Measurements from ENCODE around the gene NOC2L.
"Not testable (repeated sequence)": the region's sequence is repeated elsewhere in the genome, so short reads cannot be mapped to it uniquely, and the experiment has no call there.

NOC2L gene

DNA sequence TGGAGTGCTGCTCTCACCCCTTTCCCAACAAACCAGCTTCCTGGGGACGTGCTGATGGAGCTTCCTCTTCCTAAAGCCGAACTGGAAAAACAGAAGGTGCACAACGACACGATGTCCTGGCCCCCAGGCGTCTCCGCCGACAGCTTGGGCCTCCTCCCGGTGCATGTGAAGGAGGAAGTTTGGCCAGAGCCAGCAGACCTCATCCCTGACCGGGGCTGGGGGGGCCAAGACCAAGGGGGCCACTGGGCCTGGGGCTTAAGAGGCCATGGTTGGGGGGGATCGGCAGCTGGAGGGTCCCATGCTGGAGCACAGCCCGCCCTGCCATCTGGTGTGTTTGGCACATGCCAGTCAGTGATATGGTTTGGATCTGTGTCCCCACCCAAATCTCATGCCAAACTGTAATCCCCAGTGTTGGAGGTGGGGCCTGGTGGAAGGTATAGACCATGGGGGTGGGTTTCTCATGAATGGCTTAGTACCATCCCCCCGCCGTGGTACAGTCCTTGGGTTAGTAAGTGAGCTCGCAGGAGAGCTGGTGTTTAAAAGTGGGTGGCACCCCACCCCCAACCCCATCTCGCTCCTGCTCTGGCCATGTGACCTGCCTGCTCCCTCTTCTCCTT is 34.4 kb upstream of the NOC2L start:
- DNase-seq (ENCODE audit: low read depth in 2 of 2), result no peak

- no peak for DNase-seq (ENCODE audit: low read depth in 2 of 2)
Measured at GRCh38 chr1:992362-992761, 33.3 kb upstream of the NOC2L start.

GRCh38 chr1:991895-992294 is 32.8 kb upstream of the NOC2L start:
- no peak for DNase-seq (ENCODE audit: low read depth in 2 of 2)

- DNase-seq (ENCODE audit: low read depth in 2 of 2), result not testable (repeated sequence)
Measured at GRCh38 chr1:991275-991674, 32.2 kb upstream of the NOC2L start.

DNA sequence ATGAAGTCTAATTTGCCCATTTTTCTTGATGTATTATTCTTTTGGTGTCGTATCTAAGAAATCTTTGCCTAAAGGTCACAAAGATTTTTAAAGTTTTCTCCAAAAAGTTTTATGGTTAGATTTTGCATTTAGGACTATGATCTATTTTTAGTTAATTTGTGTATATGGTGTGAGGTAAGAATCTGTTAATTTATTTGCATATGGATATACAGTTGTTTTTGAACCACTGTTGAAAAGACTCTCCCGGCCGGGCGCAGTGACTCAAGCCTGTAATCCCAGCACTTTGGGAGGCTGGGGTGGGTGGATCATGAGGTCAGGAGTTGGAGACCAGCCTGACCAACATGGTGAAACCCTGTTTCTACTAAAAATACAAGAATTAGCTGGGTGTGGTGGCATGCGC is 29.0 kb upstream of the NOC2L start:
- not testable (repeated sequence) for DNase-seq (ENCODE audit: low read depth in 2 of 2)

GRCh38 chr1:985126-985525 is 26.1 kb upstream of the NOC2L start:
- no peak for DNase-seq (ENCODE audit: low read depth in 2 of 2)

DNA sequence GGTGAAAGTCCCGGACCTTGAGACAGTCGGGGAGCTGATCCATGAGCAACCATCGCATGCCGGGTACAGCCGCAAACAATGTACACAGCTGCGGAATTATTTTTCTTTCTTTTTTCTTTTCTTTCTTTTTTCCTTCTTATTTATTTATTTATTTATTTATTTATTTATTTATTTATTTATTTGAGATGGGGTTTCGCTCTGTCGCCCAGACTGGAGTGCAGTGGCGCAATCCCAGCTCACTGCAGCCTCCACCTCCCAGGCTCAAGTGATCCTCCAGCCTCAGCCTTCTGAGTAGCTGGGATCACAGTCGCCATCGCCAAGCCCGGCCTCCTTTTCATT is 25.4 kb upstream of the NOC2L start:
- DNase-seq (ENCODE audit: low read depth in 2 of 2), result no peak

DNA sequence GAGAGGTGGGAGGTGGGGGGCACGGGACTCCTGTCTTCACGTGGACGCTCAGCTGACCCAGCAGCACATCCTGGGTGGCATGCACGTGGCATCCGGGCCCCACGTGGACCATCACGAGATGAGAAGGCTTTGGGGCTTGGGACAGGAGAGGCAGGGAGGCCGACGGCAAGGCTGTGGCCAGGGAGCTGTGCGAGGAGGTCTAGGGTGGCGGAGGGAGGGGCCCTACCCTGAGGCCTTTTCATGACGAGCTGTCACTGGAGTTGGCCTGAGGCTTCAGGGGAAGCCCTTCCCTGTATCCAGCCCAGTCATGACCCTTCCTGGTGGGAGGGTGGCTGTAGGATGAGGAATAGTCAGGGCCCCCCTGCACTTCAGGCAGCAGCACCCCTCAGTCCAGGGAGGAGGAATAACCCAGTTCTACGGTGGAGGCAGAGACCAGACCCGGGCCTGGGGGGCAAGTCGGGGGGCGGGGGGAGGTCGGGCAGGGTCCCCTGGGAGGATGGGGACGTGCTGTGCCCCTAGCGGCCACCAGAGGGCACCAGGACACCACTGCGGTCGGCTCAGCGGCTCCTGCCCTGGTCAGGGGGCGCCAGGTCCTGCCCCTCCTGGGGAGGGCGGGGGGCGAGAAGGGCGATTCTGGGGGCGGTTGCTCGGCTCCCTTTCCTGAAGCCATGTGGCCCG is 24.9 kb upstream of the NOC2L start:
- DNase-seq (ENCODE audit: low read depth in 2 of 2), result no peak

DNA sequence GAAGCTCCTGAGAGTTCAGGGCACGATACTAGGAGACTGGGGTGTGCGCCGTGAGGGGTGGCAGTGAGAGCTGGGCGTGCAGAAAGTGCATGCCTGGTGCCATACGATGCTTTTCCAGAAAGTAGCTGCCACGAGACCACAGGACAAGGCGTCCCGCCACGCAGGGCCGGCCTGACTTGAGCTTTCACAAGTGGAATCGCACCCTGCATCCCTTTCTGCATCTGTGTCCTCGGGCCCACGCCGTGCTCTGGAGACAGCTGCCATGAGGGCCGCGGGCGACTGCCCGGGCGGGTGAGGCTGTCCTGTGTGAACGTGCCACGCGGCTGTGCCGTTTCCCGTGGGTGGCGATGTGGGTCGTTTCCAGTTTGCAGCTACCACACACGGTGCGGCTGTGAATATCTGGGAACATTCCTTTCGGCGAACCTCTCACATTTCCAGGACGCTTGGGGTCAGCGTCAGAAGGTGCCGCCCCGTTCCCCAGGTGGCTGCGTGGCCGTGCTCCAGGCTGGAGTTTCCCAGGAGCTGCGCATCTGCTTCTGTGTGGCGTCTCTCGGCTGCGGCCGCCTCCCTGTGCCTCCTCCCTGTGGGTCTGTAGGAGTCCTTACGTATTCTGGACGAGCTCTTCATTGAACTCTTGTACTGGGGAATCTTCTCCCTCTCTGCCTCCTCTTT is 23.8 kb upstream of the NOC2L start:
- DNase-seq (ENCODE audit: low read depth in 2 of 2), result no peak

GRCh38 chr1:981955-982558 is 23.0 kb upstream of the NOC2L start, which contains the start of gene PERM1:
Gene PERM1 (minus strand): TSS chr1:982093. CDS start chr1:981029, 1,064 bp downstream.
- DNase-seq (ENCODE audit: low read depth in 2 of 2), result no peak

DNA sequence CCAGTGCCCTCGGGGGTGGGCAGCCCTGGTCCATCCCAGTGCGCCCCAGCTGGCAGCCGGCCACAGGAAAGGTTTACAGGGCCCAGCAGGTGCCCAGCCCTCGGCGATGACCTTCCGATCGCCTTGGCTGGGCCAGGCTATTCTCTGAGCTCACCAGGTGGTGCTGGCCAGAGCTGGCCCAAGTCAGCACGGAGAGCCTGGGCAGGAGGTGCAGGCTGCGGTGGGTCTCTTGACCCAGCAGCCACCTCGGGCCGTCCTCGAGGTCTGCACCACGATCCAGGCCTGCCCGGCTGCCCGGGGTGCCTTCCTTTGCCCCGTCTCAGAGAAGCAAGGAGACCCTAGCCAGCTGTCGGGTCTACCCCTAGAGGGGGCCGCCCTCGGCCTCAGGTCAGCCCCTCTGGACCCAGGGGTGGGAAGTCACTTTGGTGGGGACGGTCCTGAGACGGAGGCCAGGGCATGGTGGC is 22.5 kb upstream of the NOC2L start:
- no peak for DNase-seq (ENCODE audit: low read depth in 2 of 2)

GRCh38 chr1:980602-981395 is 21.7 kb upstream of the NOC2L start:
- DNase-seq (ENCODE audit: low read depth in 2 of 2), result no peak

DNA sequence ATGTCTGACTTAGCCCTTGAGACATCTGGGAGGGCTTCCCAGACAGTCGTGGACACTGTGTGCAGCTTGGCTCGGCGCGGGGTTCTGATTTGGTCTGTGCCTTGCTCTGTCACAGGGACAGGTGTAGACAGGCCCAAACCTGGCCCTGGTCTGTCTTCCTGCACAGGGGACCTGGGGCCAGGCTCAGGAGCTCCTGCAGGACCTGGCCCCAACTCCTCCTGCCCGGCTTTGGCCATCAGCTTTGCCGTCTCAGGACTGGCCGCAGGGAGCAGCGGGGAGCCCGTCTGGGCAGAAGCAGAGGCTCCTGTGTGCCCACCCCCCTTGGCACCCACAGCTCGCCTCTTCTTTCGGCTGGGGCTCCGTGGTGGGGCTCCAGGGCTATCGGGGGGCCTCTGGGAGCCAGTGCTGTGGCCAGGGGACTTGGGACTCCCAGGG is 21.1 kb upstream of the NOC2L start:
- no peak for DNase-seq (ENCODE audit: low read depth in 2 of 2)

- no peak for DNase-seq (ENCODE audit: low read depth in 2 of 2)
Measured at GRCh38 chr1:979744-980072, 20.7 kb upstream of the NOC2L start.

DNA sequence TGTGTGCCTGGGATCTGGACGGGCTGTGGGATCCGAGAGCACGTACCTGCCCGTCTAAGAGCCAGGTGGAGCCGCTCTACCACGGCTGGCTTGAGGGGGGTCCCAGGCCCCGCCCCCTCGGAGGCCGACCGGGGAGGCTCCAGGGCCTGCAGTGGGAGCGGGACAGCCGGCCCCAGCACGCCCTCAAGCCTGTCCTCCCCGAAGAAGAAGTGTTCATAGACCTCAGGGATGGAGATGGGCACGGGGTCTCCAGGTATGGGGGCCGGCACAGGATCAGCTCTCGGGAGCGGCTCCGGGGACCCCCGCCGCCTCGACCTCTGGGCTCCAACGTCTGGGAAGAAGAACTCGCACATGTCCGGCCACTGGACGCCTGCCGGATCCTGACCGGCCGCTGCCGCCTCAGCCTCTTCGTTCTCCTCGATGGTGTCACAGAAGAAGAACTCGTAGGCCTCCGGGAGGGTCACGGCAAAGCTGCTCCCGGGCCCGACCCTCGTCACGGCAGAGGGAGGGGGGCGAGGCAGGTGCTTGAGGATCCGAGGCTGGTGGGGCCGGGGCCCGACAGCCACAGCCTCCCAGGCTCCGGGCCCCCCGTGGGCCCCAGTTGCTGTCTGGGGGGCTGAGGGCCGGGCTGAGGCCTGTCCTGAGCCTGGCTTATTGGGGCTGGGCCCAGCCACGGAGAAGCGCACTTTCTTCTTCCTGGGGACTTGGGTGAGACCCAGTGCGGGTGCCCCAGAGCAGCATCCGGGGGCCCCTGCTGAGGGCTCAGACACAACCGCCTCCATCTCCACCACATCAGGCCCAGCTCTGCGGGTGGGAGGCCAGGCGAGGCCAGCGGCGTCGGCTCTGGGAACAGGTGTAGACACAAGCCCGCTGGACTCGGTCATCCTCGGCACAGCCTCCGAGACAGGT is 20.0 kb upstream of the NOC2L start:
- DNase-seq (ENCODE audit: low read depth in 2 of 2), result no peak

- no peak for DNase-seq (ENCODE audit: low read depth in 2 of 2)
Measured at GRCh38 chr1:978069-978834, 19.2 kb upstream of the NOC2L start.

GRCh38 chr1:976791-977190 is 17.7 kb upstream of the NOC2L start:
- not testable (repeated sequence) for DNase-seq (ENCODE audit: low read depth in 2 of 2)

- no peak for DNase-seq (ENCODE audit: low read depth in 2 of 2)
Measured at GRCh38 chr1:975896-976683, 17.0 kb upstream of the NOC2L start.

DNA sequence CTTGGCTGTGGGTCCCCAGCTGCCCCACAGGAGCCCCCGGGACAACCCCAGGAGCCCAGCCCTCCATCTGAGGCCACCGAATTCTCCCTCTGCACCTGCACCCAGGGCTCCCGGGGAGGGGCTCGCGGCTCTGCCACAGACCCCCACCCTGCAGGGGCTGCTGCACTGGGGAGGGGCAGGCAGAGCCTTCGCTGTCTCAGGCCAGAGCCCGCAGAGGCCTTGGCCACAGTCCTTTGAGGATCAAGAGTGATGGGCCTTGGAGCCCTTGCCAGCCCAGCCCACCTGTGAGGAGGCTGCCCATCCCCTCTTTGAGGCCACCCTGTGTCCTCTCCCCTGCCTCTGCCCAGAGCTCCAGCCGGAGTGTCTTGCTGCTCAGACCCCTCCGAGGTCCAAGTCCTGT is 16.3 kb upstream of the NOC2L start:
- DNase-seq (ENCODE audit: low read depth in 2 of 2), result no peak
